GM23338 (cell line): ENCODE data around the gene PDZD8. TPM values are rescaled to one million over a fixed set of nuclear protein-coding genes. Genes with fewer than 3 reads are reported as not detected.
A peak's percentile ranks its signal among the peaks of the same experiment; 100 is the strongest.

Source experiments
- ATAC-seq: fragments of 200-7000 bp; cut with Tn5 transposase; 3 replicates; pipeline ENCODE4 v1.9.1; 2020
- DNase-seq: peaks from one replicate; pipeline ENCODE4 v3.0.0-alpha.2; 2015; ENCODE audit warnings: low spot score
- H2AFZ ChIP-seq: fragments of 200-600 bp; sonication (generic); 2 replicates; pipeline ENCODE4 v1.8.0; 2016; ENCODE audit warnings: antibody characterized with exemption, mild to moderate bottlenecking, moderate library complexity
- H3F3A ChIP-seq: fragments of 200-600 bp; sonication (generic); replicated peaks from 2 replicates; pipeline ENCODE4 v1.8.0; 2017; ENCODE audit warnings: antibody characterized with exemption, mixed run types, low read depth
- H3K27ac ChIP-seq: fragments of 200-600 bp; sonication (generic); 2 replicates; pipeline ENCODE4 v1.6.1; 2016; ENCODE audit warnings: low read depth
- H3K27me3 ChIP-seq: fragments of 200-600 bp; sonication (generic); 2 replicates; pipeline ENCODE4 v1.8.0; 2016; ENCODE audit warnings: mild to moderate bottlenecking, mixed run types, moderate library complexity; ENCODE audit not compliant: insufficient read depth
- H3K36me3 ChIP-seq: fragments of 200-600 bp; sonication (generic); 2 replicates; pipeline ENCODE4 v1.8.0; 2016; ENCODE audit warnings: mild to moderate bottlenecking; ENCODE audit not compliant: insufficient read depth
- H3K4me1 ChIP-seq: fragments of 200-600 bp; sonication (generic); 2 replicates; pipeline ENCODE4 v1.8.0; 2016; ENCODE audit warnings: mild to moderate bottlenecking, moderate library complexity; ENCODE audit not compliant: insufficient read depth
- H3K4me2 ChIP-seq: fragments of 200-600 bp; sonication (generic); 2 replicates; pipeline ENCODE4 v1.7.1; 2017; ENCODE audit warnings: mixed run types
- H3K4me3 ChIP-seq: fragments of 200-600 bp; sonication (generic); 2 replicates; pipeline ENCODE4 v1.6.1; 2016; ENCODE audit warnings: mixed run types
- H3K79me2 ChIP-seq: fragments of 200-600 bp; sonication (generic); replicated peaks from 2 replicates; pipeline ENCODE4 v1.8.0; 2017; ENCODE audit warnings: mild to moderate bottlenecking; ENCODE audit not compliant: insufficient read depth
- H3K9me2 ChIP-seq: fragments of 200-600 bp; sonication (generic); 2 replicates; pipeline ENCODE4 v1.8.0; 2017; ENCODE audit not compliant: insufficient read depth
- H4K20me1 ChIP-seq: fragments of 200-600 bp; sonication (generic); replicated peaks from 2 replicates; pipeline ENCODE4 v1.8.0; 2017; ENCODE audit warnings: mild to moderate bottlenecking; ENCODE audit not compliant: insufficient read depth
- H3K27ac Mint-ChIP-seq: 2 replicates; pipeline ENCODE4 v1.8.0; 2020; ENCODE audit warnings: inconsistent platforms, mild to moderate bottlenecking, moderate library complexity, mixed read lengths
- H3K27me3 Mint-ChIP-seq: 3 replicates; pipeline ENCODE4 v1.8.0; 2022; ENCODE audit warnings: low read depth, mild to moderate bottlenecking, moderate library complexity, mixed read lengths, inconsistent platforms; ENCODE audit not compliant: insufficient read depth, poor library complexity
- H3K36me3 Mint-ChIP-seq: 3 replicates; pipeline ENCODE4 v1.8.0; 2021; ENCODE audit warnings: low read depth, mild to moderate bottlenecking, inconsistent platforms, moderate library complexity, mixed read lengths
- H3K4me1 Mint-ChIP-seq: 3 replicates; pipeline ENCODE4 v1.8.0; 2020; ENCODE audit warnings: mild to moderate bottlenecking, inconsistent platforms, mixed read lengths
- H3K4me3 Mint-ChIP-seq: 3 replicates; pipeline ENCODE4 v1.8.0; 2021; ENCODE audit warnings: moderate library complexity, mild to moderate bottlenecking, inconsistent platforms, mixed read lengths
- H3K9me3 Mint-ChIP-seq: 3 replicates; pipeline ENCODE4 v1.8.0; 2020; ENCODE audit warnings: moderate library complexity, mild to moderate bottlenecking, inconsistent platforms, mixed read lengths
- CREB1 ChIP-seq: fragments of 250-450 bp; sonication (Bioruptor Pico); IDR thresholded peaks from 2 replicates; pipeline ENCODE4 v1.5.0; 2020; ENCODE audit warnings: low read depth, mild to moderate bottlenecking, moderate library complexity
- EZH2 ChIP-seq: fragments of 200-600 bp; sonication (generic); IDR thresholded peaks from one replicate; pipeline ENCODE4 v1.8.0; 2017; ENCODE audit warnings: antibody characterized with exemption, mild to moderate bottlenecking, low read depth; ENCODE audit not compliant: unreplicated experiment
- JUNB ChIP-seq: IDR thresholded peaks from one replicate; pipeline ENCODE4 v1.6.1; 2016; ENCODE audit warnings: antibody characterized with exemption; ENCODE audit not compliant: unreplicated experiment
- NANOG ChIP-seq: IDR thresholded peaks from 2 replicates; pipeline ENCODE4 v1.6.1; 2016; ENCODE audit warnings: antibody characterized with exemption, borderline replicate concordance
- POLR2AphosphoS5 ChIP-seq: IDR thresholded peaks from 2 replicates; pipeline ENCODE4 v1.6.1; 2016; ENCODE audit warnings: antibody characterized with exemption, low read depth
- STAT1 ChIP-seq: IDR thresholded peaks from one replicate; pipeline ENCODE4 v1.6.1; 2016; ENCODE audit warnings: antibody characterized with exemption; ENCODE audit not compliant: unreplicated experiment
- ZNF114 ChIP-seq: fragments of 250-450 bp; sonication (Bioruptor Pico); IDR thresholded peaks from 2 replicates; pipeline ENCODE4 v1.5.0; 2020; ENCODE audit warnings: mild to moderate bottlenecking, moderate library complexity
- ZNF462 ChIP-seq: fragments of 250-450 bp; sonication (Bioruptor Pico); IDR thresholded peaks from 2 replicates; pipeline ENCODE4 v1.5.0; 2020; ENCODE audit warnings: mild to moderate bottlenecking, moderate library complexity
- polyA plus RNA-seq: library from polyadenylated mRNA; unstranded; fragments of >200 nt; fragmentation: Nextera tagmentation; extraction: Ambion mirVana; gene quantifications from 2 replicates; pipeline ENCODE4 v1.2.1, GENCODE V29; 2016
- total RNA-seq: library from RNA; depleted of rRNA; stranded (reverse); fragments of >200 nt; shearing (Covaris generic); gene quantifications from 2 replicates; pipeline ENCODE4 v1.2.3, GENCODE V29; 2014

PDZD8 gene
- total and polyA plus RNA-seq, 2 experiments from 2014 or later = 11.4 to 28.6 TPM

- H2AFZ ChIP-seq = peak within 1 kb of the TSS; percentile 95
- ATAC-seq (peak; percentile 67), DNase-seq (peak; percentile 78)
- H3K4me1 ChIP-seq = 0 out of 2 replicates have a peak, but pooled peaks cover 6% of the 10 kb centered on the region
- peaks cover 3% of the 10 kb centered on the region; the same call in 1 of the 3 replicates for H3K9me3 Mint-ChIP-seq
- H3K27me3 ChIP-seq = peaks cover 25% of the 10 kb centered on the region
- H3K9me2 ChIP-seq = no peaks in the 10 kb centered on the region
- peaks cover 5% of the 10 kb centered on the region; the same call in 2 of the 3 replicates for H3K4me1 Mint-ChIP-seq
- TF ChIP-seq EZH2 (no peak), ZNF462 (CRISPR knock-in tag) (no peak), STAT1 (no peak), JUNB (no peak), CREB1 (CRISPR knock-in tag) (peak; percentile 93), NANOG (no peak), ZNF114 (CRISPR knock-in tag) (no peak), POLR2AphosphoS5 (peak; percentile 61; the same call in 1 of the 2 replicates)
- peaks cover 22% of the 10 kb centered on the region for H3K27me3 Mint-ChIP-seq
- H3F3A ChIP-seq = no peaks in the 10 kb centered on the region
- peaks cover 3% of the 10 kb centered on the region; the same call in 1 of the 3 replicates for H3K36me3 Mint-ChIP-seq
- no peak within 1 kb of the TSS for H3K27ac Mint-ChIP-seq
- peak within 1 kb of the TSS; percentile 79 for H3K4me3 Mint-ChIP-seq
- H3K4me3 ChIP-seq = peak within 1 kb of the TSS; percentile 77
- H3K27ac ChIP-seq = no peak within 1 kb of the TSS
- no peaks in the 10 kb centered on the region for H3K79me2 ChIP-seq
- peaks cover 6% of the 10 kb centered on the region; the same call in 1 of the 2 replicates for H4K20me1 ChIP-seq
- H3K36me3 ChIP-seq = no peaks in the 10 kb centered on the region
- H3K4me2 ChIP-seq = peak within 1 kb of the TSS; percentile 87
Observed at GRCh38 chr10:117240621-117241529, 134.4 kb downstream of the PDZD8 start, which contains the start of gene SLC18A2. SLC18A2 (plus strand) TSS chr10:117241114; CDS start chr10:117241694, 580 bp downstream.
